OCI-M1 (cell line): ENCODE data around the gene STK11IP.

Experiments
- DNase-seq: peaks from one replicate; lab custom pipeline; 2025; lab: John Stamatoyannopoulos, UW

The STK11IP gene

GRCh38 chr2:219619235-219619634, 21.6 kb downstream of the STK11IP start:
- peak; percentile 31 for DNase-seq

GRCh38 chr2:219620546-219620945, 22.9 kb downstream of the STK11IP start:
- no peak for DNase-seq

GRCh38 chr2:219621935-219622334, 24.3 kb downstream of the STK11IP start:
- DNase-seq = no peak

GRCh38 chr2:219622472-219622871, 24.8 kb downstream of the STK11IP start:
- DNase-seq = no peak

GRCh38 chr2:219624565-219624964, 26.9 kb downstream of the STK11IP start:
- DNase-seq = no peak

GRCh38 chr2:219625179-219625578, 27.5 kb downstream of the STK11IP start:
- no peak for DNase-seq

GRCh38 chr2:219626540-219626939, 28.9 kb downstream of the STK11IP start:
- DNase-seq = no peak

- no peak for DNase-seq
Observed at GRCh38 chr2:219627103-219628100, 29.7 kb downstream of the STK11IP start, which contains the start of gene SLC4A3. Gene SLC4A3, plus strand, starts transcription at chr2:219627630. Its CDS starts 363 bp downstream, at chr2:219627993.

GRCh38 chr2:219628235-219628985, 30.8 kb downstream of the STK11IP start:
- no peak for DNase-seq

- peak; percentile 68 for DNase-seq
Observed at GRCh38 chr2:219628986-219629901, 31.6 kb downstream of the STK11IP start.

GRCh38 chr2:219629976-219630695, 32.5 kb downstream of the STK11IP start:
- no peak for DNase-seq

GRCh38 chr2:219630770-219631405, 33.2 kb downstream of the STK11IP start:
- peak; percentile 34 for DNase-seq

GRCh38 chr2:219631406-219631891, 33.8 kb downstream of the STK11IP start:
- no peak for DNase-seq

- DNase-seq = no peak
Observed at GRCh38 chr2:219631904-219632759, 34.5 kb downstream of the STK11IP start.

- no peak for DNase-seq
Observed at GRCh38 chr2:219632760-219633105, 35.1 kb downstream of the STK11IP start.

- DNase-seq = no peak
Observed at GRCh38 chr2:219633276-219634065, 35.8 kb downstream of the STK11IP start.

- DNase-seq = no peak
Observed at GRCh38 chr2:219634171-219634940, 36.7 kb downstream of the STK11IP start.
